Progenitor cell of endocrine pancreas (in vitro differentiated cells): ENCODE measurements around the gene TPPP. TPM values are rescaled to one million over a fixed set of nuclear protein-coding genes. Genes with fewer than 3 reads are reported as not detected.

Source experiments
- DNase-seq: peaks from one replicate; pipeline ENCODE4 v3.0.0; 2021; ENCODE audit warnings: low spot score; ENCODE audit not compliant: unreplicated experiment
- H3K27ac Mint-ChIP-seq: 2 replicates; pipeline ENCODE4 v1.8.0; 2021; ENCODE audit warnings: mild to moderate bottlenecking, moderate library complexity, mixed read lengths
- H3K27me3 Mint-ChIP-seq: 2 replicates; pipeline ENCODE4 v1.8.0; 2021; ENCODE audit warnings: mixed read lengths
- H3K36me3 Mint-ChIP-seq: 2 replicates; pipeline ENCODE4 v1.8.0; 2022; ENCODE audit warnings: mixed read lengths; ENCODE audit not compliant: insufficient read depth
- H3K4me1 Mint-ChIP-seq: 2 replicates; pipeline ENCODE4 v1.8.0; 2021; ENCODE audit warnings: low read depth, mixed read lengths
- H3K4me3 Mint-ChIP-seq: 2 replicates; pipeline ENCODE4 v1.8.0; 2021; ENCODE audit warnings: low read depth, mild to moderate bottlenecking, moderate library complexity, mixed read lengths
- H3K9me3 Mint-ChIP-seq: 2 replicates; pipeline ENCODE4 v1.8.0; 2021; ENCODE audit warnings: low read depth, mixed read lengths
- total RNA-seq: library from RNA; stranded (reverse); gene quantifications from 2 replicates; pipeline ENCODE4 v1.2.1, GENCODE V29; 2021
- TF ChIP-seq, protein P1 (sequence below): fragments of 200-600 bp; sonication (generic); IDR thresholded peaks from one replicate; pipeline ENCODE4 v1.5.0; 2021; ENCODE audit warnings: antibody characterized with exemption, mild to moderate bottlenecking; ENCODE audit not compliant: unreplicated experiment

The TPPP gene
- total RNA-seq, 1 donor from 2014 or later = 2.9 TPM

DNA sequence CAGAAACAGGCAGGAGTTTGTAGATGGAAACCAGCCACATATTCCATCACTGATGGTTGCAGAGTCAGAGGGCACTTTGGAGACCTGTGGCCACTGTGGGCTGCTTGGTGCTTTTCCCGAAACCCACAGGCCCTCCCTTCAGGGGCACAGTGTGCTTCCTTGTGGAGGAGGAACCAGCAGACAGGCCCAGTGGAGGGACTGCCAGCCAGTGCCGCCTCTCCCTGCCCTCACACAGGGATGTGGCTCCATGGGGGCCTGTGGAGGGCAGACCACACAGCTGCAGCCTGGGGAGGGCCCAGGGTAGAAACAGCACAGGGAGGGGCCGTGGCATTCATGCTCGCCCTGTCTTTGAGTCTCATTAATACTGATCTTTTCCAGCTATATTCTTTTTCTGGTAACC is 45.8 kb downstream of the TPPP start:
- H3K27me3 Mint-ChIP-seq = no peaks in the 10 kb centered on the region
- no peak overlapping the region for H3K4me3 Mint-ChIP-seq
- no peaks in the 10 kb centered on the region for H3K4me1 Mint-ChIP-seq

DNA sequence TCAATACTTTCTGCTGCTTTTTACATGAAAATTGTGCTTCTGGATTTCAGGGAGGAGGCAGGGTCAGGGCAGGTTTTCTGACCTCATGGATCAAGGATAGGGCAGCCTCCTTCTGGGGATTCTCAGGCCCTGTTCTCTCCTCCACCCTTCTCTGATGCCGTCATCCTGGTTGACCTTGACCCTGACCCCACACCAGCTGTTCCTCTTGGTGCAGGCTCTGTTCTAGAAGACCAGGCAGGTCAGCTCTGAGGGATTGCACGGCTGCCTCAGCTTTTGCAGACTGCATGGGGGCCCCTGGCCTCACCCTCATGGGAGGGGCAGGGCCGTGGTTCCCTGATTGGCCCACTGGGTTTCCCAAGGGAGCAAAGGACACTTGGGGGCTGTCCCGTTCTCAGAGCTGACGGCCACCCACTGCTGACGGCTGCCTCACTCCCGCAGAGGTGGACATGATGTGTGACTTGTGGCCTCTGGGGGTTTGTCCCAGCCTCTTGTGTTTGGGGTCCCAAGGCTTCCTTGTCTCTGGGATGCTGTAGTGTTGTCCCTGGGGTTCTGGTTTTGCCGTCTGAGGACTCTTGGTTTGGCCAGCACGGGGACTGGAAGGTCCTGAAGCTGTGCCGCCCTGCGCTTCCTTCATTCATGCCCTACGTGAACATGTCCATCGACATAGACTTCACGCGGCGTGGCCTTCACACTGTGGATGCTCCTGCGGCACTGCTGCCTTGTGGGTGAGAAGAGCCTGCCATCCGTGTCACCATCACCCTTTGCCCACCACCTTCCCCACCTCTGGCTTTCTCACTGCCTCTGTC is 46.6 kb downstream of the TPPP start:
- peaks cover 7% of the 10 kb centered on the region for H3K36me3 Mint-ChIP-seq
- no peak for DNase-seq
- TF ChIP-seq, protein P1, sequence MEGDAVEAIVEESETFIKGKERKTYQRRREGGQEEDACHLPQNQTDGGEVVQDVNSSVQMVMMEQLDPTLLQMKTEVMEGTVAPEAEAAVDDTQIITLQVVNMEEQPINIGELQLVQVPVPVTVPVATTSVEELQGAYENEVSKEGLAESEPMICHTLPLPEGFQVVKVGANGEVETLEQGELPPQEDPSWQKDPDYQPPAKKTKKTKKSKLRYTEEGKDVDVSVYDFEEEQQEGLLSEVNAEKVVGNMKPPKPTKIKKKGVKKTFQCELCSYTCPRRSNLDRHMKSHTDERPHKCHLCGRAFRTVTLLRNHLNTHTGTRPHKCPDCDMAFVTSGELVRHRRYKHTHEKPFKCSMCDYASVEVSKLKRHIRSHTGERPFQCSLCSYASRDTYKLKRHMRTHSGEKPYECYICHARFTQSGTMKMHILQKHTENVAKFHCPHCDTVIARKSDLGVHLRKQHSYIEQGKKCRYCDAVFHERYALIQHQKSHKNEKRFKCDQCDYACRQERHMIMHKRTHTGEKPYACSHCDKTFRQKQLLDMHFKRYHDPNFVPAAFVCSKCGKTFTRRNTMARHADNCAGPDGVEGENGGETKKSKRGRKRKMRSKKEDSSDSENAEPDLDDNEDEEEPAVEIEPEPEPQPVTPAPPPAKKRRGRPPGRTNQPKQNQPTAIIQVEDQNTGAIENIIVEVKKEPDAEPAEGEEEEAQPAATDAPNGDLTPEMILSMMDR = no peak
- no peak overlapping the region for H3K27ac Mint-ChIP-seq
- no peaks in the 10 kb centered on the region for H3K9me3 Mint-ChIP-seq
- no peaks in the 10 kb centered on the region for H3K4me1 Mint-ChIP-seq
- no peaks in the 10 kb centered on the region for H3K27me3 Mint-ChIP-seq
- H3K4me3 Mint-ChIP-seq = no peak overlapping the region

More for the DNA sequence above, 45.8 kb downstream of the TPPP start:
- Mint-ChIP-seq H3K36me3 (peaks cover 7% of the 10 kb centered on the region), H3K9me3 (no peaks in the 10 kb centered on the region), H3K27ac (no peak overlapping the region)
- DNase-seq = no peak
- TF ChIP-seq, protein P1 = no peak

DNA sequence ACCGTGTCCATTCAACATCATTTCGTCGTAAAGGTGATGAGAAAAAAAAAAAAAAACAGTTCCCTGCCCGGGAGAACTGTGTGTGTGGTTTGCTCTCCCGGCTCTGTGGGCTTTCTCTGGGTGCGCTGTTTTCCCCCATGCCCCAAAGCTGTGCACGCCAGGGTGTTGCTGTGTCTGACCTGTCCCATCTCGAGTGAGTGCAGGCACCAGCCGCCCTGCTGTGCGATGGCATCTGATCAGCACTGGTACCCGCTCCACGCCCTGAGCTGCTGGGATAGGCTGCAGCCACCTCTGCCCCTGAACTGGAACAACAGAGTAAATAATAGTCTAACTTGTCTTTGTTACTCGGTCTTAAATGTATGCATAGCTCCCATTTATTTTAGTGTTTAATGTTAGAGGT is 47.7 kb downstream of the TPPP start:
- Mint-ChIP-seq H3K4me1 (no peaks in the 10 kb centered on the region), H3K36me3 (peaks cover 7% of the 10 kb centered on the region), H3K27ac (no peak overlapping the region), H3K27me3 (no peaks in the 10 kb centered on the region), H3K4me3 (no peak overlapping the region), H3K9me3 (no peaks in the 10 kb centered on the region)
- TF ChIP-seq, protein P1 = no peak
- no peak for DNase-seq

DNA sequence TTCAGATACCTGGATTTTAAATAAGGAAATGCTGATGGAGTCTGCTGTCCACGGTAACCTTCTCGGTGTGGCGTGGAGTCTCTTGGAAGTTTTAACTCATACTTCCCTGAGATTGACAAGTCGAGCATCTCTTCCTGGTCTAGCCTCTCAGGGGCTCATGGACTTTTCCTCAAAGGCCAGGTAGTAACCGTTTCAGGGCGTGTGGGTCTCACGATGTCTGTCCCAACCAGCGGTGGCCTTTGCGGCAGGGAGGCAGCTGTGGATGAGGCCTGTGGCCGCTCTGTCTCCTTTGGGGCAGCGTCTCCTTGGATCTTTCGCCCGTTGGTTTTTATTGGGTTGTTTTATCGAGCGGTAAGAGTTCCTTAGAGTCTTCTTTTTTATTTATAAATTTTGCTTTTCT is 48.2 kb downstream of the TPPP start:
- no peak overlapping the region for H3K4me3 Mint-ChIP-seq
- TF ChIP-seq, protein P1 = no peak
- peaks cover 7% of the 10 kb centered on the region for H3K36me3 Mint-ChIP-seq
- no peaks in the 10 kb centered on the region for H3K4me1 Mint-ChIP-seq
- H3K27me3 Mint-ChIP-seq = no peaks in the 10 kb centered on the region
- H3K9me3 Mint-ChIP-seq = no peaks in the 10 kb centered on the region
- H3K27ac Mint-ChIP-seq = no peak overlapping the region
- no peak for DNase-seq

DNA sequence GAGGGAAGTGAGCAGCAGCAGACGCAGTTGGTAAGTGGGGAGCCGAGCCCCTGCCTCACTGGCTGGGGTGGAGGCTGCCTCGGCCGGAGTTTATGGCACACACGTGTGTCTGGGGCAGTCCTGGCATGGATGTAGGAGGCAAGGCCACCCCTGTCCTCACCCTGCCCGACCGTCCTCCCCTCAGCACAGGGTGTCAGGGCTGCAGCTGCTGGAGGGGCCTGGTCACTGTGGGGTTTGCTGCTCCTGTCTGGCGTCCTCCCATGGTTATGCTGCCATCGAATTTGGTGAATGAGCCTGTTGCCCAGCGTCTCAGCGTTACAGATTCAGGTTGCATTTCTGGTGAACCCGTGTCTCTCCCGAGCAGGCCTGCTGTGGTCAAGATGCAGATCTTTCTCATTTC is 48.6 kb downstream of the TPPP start:
- Mint-ChIP-seq H3K36me3 (peaks cover 7% of the 10 kb centered on the region), H3K27me3 (no peaks in the 10 kb centered on the region), H3K27ac (no peak overlapping the region), H3K9me3 (no peaks in the 10 kb centered on the region), H3K4me3 (no peak overlapping the region), H3K4me1 (no peaks in the 10 kb centered on the region)
- DNase-seq = no peak
- TF ChIP-seq, protein P1 = no peak
